Stimulated activated CD8-positive, alpha-beta memory T cell treated with anti-CD3 and anti-CD28 coated beads, Interleukin-12 subunit alpha, Interleukin-12 subunit beta, amount 100 ng/mL, for 24 hours (primary cell): Measurements from ENCODE around the gene ZC3H4.

ENCODE experiments used
- DNase-seq: peaks from one replicate; pipeline ENCODE4 v3.0.0-alpha.2; 2020; ENCODE audit errors: extremely low read depth

ZC3H4 gene

GRCh38 chr19:47047763-47048405, 65.7 kb downstream of the ZC3H4 start:
- DNase-seq: peak; percentile 52

GRCh38 chr19:47047272-47047762, 66.3 kb downstream of the ZC3H4 start:
- no peak for DNase-seq

DNA sequence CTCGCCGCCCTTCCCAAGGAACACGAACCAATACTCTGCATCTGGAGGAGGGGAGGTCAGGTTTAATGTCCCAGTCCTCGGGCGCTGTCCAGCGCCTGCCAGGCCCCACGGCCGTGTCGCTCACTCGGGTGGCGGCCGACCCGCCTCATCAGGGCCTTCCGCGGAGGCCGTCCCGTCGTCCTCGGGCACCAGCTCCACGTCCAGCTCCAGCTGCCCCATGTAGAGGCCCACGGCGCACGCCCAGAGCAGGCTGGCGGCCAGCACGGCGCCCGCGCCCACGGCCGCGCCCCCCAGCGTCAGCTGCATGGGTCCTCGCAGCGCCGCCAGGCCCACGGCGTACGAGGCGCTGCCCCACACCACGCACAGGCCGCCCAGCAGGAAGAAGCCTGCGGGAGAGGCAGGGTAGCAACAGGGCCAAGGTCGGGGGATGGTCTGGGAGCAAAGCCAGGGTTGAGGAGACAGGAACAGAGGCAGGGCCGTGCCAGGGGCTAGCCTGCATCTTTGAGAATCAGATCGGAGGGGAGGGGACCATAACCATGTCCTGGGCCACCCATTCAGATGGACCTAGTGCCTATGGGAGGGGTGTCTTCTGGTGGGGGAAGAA, 67.6 kb downstream of the ZC3H4 start:
- no peak for DNase-seq

GRCh38 chr19:47044946-47045866, 68.4 kb downstream of the ZC3H4 start:
- DNase-seq: no peak

- no peak for DNase-seq
These were observed 72.7 kb downstream of the ZC3H4 start for GRCh38 chr19:47040869-47041268.

- DNase-seq: no peak
These were observed 74.2 kb downstream of the ZC3H4 start for GRCh38 chr19:47039239-47039874.

DNA sequence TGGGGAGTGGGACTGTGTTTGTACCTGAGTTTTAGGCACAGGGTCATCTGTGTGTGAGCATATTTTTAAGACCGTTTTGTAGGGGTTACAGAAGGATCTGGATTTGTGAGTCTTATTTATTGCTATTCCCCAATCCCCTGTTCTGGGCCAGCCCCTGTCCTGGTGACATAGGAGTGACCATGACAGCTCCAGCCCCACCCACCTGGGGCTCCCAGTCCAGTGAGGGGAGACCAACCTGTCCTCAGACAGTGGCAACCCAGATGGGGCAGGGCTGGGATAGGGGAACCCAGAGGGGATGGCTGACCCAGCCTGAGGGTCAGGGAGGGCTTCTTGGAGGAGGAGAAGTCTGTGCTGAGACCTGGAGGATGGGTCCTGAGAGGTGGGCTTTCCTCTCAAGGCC, 75.8 kb downstream of the ZC3H4 start:
- DNase-seq: no peak

DNA sequence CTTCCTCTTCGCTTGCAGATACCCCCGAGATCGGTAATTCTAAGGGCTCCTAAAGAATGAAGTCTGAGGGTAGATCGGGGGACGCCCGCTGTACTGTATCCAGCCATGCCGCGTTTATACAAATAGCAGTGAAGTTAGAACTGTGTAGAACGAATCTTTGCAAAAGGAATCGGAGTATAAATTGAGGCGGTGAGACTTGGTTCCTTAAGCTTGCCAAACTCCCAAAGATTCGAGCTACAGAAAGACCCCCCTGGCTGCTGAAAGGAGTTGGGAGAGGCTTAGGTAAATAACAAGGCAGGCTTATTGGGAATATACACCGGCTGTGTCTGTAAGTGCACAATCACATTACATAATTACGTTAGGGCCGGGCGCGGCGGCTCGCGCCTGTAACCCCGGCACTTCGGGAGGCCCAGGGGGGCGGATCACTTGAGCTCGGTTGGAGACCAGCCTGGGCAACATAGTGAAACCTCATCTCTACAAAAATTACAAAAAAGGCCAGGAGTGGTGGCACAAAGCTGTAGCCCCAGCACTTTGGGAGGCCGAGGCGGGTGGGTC, 77.4 kb downstream of the ZC3H4 start:
- no peak for DNase-seq

GRCh38 chr19:47035127-47036096, 78.2 kb downstream of the ZC3H4 start:
- peak; percentile 82 for DNase-seq

GRCh38 chr19:47032171-47032811, 81.3 kb downstream of the ZC3H4 start:
- DNase-seq: peak; percentile 25

DNA sequence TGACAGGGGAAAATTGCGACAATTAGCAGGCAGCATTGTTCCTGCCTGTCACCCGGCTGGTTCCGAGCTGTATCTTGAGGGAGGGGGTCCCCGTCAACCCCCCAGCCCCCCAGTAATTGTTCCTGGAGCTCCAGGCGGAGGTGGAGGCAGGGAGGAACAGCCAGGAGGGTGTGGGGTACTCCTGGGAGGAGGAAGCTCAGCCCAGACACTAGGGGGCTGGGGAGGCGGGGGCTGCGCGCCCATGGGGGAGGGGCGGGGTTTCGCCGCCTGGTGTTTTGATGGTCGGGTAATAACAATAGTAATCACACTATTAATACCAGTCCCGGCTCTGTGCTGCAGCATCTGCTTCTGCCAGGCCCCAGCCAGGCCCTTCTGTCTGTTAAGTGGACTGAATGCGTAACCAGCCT, 85.4 kb downstream of the ZC3H4 start:
- DNase-seq: no peak

DNA sequence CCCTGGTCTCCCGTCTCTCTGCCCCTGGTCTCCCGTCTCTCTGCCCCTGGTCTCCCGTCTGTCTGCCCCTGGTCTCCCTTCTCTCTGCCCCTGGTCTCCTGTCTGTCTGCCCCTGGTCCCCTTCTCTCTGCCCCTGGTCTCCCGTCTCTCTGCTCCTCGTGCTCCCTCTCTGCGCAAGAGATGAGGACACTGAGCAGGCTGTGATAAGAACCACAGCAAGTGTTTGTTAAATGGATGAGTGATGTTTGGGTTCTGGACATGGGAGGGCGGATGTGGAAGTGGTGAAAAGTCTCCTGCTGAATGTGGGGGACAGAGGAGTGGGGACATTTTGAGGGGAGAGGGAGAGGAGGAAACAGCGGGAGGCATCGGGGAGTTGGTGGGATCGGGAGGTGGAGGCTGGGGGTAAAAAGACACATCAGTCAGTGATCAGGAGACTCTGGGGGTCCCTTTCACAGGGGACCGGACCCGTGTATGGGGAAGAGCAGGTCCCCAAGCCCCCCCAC, 85.9 kb downstream of the ZC3H4 start:
- DNase-seq: no peak

DNA sequence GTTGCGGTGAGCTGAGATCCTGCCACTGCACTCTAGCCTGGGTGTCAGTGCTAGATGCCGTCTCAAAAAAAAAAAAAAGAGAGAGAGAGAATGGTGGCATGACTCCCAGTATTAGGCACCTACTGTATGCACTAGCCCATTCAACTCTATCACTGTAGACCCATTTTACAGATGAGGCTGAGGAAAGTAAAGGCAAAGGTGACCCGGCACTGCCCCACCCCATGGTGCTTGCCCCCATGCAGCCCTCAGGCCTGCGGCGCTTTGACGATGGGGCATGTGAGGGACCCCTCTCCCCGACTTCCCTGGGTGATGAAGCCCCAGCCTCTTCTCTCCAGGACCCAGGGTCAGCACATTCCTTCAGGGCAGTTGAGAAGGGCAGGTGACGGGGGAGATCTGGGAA, 86.7 kb downstream of the ZC3H4 start:
- DNase-seq: no peak

DNA sequence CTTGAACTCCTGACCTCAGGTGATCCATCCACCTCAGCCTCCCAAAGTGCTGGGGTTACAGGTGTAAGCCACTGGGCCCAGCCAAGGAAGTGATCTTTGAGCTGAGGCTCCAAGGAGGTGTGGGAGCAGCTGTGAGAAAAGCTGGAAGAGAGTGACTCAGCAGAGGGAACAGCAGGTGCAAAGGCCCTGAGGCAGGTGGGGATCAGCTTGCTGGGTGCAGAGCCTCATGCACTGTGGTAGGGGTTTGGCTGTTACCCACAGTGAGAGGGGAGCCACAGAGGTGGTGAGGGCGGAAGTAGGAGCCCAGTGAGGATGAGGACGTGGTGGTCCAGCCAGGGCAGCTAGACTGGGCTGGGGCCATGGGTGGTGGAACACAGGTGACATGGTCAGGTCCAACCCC, 87.4 kb downstream of the ZC3H4 start:
- DNase-seq: no peak

DNA sequence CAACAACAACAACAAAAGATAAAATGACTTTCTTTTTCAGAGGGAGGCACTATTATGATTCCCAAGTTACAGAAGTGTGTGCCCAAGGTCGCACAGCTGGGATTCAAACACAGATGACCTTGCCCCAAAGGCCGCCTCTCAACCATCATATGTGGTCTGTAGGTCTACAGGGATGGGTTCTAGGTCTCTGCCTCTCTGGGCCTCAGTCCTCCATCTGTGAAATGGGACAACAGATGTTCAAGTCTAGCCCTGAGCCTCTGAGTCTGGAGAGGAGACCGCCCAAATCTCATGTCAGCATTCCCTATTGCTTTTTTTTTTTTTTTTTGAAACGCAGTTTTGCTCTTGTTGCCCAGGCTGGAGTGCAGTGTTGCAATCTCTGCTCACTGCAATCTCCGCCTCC, 89.1 kb downstream of the ZC3H4 start:
- no peak for DNase-seq

DNA sequence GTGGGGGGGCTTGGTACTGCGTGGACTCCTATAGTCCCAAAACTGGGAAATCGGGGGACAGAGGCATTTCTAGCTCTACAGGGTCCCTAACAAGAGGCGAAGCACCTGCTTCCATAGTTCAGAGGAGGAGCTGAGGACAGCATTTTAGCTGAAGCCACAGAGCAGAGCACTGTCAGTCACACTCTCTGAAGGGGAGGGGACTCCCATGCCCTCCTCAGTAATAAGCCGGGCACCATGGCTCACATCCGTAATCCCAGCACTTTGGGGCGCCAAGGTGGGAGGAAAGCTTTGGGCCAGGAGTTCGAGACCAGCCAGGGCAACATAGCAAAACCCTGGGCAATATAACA, 90.2 kb downstream of the ZC3H4 start:
- DNase-seq: no peak

DNA sequence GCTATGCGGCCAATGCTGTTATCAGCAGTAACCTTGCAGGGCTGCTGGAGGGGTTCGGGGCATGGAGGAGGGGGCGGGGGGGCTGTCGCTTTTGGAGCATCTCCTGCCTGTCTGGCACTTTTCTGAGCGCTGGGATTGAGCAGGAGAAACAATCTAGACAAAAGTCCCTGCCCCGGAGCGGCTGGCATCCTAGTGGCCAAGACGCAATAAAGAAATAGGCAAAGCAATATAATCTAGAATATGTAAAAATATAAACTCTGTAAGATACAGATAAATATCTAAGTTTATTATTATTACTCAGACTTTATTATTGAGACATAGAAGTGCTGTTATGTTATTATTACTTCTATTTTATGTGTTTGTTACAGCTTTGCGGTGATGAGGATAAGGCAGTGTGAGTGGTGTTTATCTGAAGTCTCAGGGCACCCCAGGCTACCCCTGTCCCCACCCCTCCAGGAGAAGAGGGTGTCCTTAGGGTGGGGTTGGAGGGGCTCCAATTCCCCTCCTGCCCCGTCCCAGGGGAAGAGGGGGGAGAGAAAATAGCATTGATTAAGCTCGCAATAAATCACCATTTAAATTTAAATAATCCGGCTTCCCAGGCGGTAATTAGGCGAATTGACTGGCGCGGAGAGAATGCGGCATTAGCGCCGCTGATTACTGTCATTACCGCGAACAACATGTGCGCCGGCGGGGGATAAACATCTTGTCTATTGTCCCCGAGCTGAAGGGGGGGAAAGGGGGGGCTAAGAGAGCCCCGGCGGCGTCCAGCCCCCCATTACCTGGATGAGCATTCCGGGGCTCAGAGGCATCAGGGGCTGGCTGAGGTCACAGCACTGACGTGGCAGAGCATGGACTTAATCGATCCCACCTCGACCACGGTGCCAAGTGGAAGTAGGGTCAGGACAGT, 90.8 kb downstream of the ZC3H4 start:
- DNase-seq: no peak

GRCh38 chr19:47022140-47022536, 91.4 kb downstream of the ZC3H4 start:
- no peak for DNase-seq

DNA sequence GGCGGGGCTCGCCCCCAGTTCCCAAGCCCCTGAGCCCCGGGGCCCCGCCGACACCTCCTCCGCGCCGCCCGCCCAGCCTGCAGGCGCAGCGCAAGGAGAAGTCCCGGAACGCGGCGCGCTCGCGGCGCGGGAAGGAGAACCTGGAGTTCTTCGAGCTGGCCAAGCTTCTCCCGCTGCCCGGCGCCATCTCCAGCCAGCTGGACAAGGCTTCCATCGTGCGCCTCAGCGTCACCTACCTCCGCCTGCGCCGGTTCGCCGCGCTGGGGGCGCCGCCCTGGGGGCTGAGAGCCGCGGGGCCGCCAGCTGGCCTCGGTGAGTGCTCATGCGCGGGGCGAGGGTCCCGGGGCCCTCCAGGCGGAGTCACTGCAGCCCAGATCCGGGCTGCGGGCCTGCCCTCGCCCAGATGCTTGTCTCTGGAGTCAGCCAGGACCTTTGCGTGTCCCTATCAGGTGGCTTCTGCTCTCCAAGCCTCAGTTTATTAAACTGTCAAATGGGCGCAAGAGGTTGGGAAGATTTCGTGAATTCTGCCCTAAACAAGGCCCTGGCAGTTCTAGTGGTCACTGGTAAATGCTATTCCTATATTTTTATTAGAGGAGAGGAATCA, 91.9 kb downstream of the ZC3H4 start:
- DNase-seq: no peak
